Measurements from ENCODE around the gene KDM7A. TPM values are rescaled to one million over a fixed set of nuclear protein-coding genes. Genes with fewer than 3 reads are reported as not detected.

Gene KDM7A
- polyA plus RNA-seq, 1 experiment: 3.8 TPM

GRCh38 chr7:140056431-140057142 lies 120.2 kb downstream of the KDM7A start:
- Histone ChIP-seq H3K4me3 (ENCODE audit: low read depth, low read length) (no peak overlapping the region), H3K27ac (ENCODE audit: low read depth, low read length) (no peak overlapping the region), H3K27me3 (ENCODE audit: control insufficient read depth, insufficient read depth, low read length) (no peaks in the 10 kb centered on the region), H3K9me3 (ENCODE audit: control insufficient read depth, insufficient read depth, low read length) (no peaks in the 10 kb centered on the region)
- CTCF ChIA-PET: no interaction called here
- no peak for TF ChIP-seq CTCF (IDR thresholded peaks at IDR 0.05; ENCODE audit: low read depth, low read length)
- no peak for DNase-seq (ENCODE audit: low read depth, low spot score)
- POLR2A ChIA-PET: no interaction called here

- POLR2A ChIA-PET: no interaction called here
- CTCF ChIA-PET: no interaction called here
These were observed 121.0 kb downstream of the KDM7A start for GRCh38 chr7:140055833-140056232.

GRCh38 chr7:140054751-140055150 lies 122.0 kb downstream of the KDM7A start:
- Histone ChIP-seq H3K27me3 (ENCODE audit: control insufficient read depth, insufficient read depth, low read length) (no peaks in the 10 kb centered on the region), H3K27ac (ENCODE audit: low read depth, low read length) (no peak overlapping the region), H3K9me3 (ENCODE audit: control insufficient read depth, insufficient read depth, low read length) (no peaks in the 10 kb centered on the region), H3K4me3 (ENCODE audit: low read depth, low read length) (no peak overlapping the region)
- no peak for TF ChIP-seq CTCF (IDR thresholded peaks at IDR 0.05; ENCODE audit: low read depth, low read length)
- no peak for DNase-seq (ENCODE audit: low read depth, low spot score)
- ChIA-PET CTCF (no interaction called here), POLR2A (no interaction called here)

More at GRCh38 chr7:140055833-140056232, 121.0 kb downstream of the KDM7A start:
- no peaks in the 10 kb centered on the region for H3K27me3 ChIP-seq (ENCODE audit: control insufficient read depth, insufficient read depth, low read length)
- no peak overlapping the region for H3K27ac ChIP-seq (ENCODE audit: low read depth, low read length)
- H3K4me3 ChIP-seq (ENCODE audit: low read depth, low read length): no peak overlapping the region
- TF ChIP-seq CTCF (IDR thresholded peaks at IDR 0.05; ENCODE audit: low read depth, low read length): no peak
- DNase-seq (ENCODE audit: low read depth, low spot score): no peak
- H3K9me3 ChIP-seq (ENCODE audit: control insufficient read depth, insufficient read depth, low read length): no peaks in the 10 kb centered on the region

GRCh38 chr7:140053812-140054539 lies 122.8 kb downstream of the KDM7A start:
- no peak for TF ChIP-seq CTCF (IDR thresholded peaks at IDR 0.05; ENCODE audit: low read depth, low read length)
- H3K27ac ChIP-seq (ENCODE audit: low read depth, low read length): no peak overlapping the region
- no peak overlapping the region for H3K4me3 ChIP-seq (ENCODE audit: low read depth, low read length)
- no peak for DNase-seq (ENCODE audit: low read depth, low spot score)
- POLR2A ChIA-PET: no interaction called here
- H3K27me3 ChIP-seq (ENCODE audit: control insufficient read depth, insufficient read depth, low read length): no peaks in the 10 kb centered on the region
- H3K9me3 ChIP-seq (ENCODE audit: control insufficient read depth, insufficient read depth, low read length): no peaks in the 10 kb centered on the region
- CTCF ChIA-PET: no interaction called here

GRCh38 chr7:140051820-140052219 lies 125.0 kb downstream of the KDM7A start:
- TF ChIP-seq CTCF (IDR thresholded peaks at IDR 0.05; ENCODE audit: low read depth, low read length): no peak
- Histone ChIP-seq H3K9me3 (ENCODE audit: control insufficient read depth, insufficient read depth, low read length) (no peaks in the 10 kb centered on the region), H3K27ac (ENCODE audit: low read depth, low read length) (no peak overlapping the region), H3K4me3 (ENCODE audit: low read depth, low read length) (no peak overlapping the region), H3K27me3 (ENCODE audit: control insufficient read depth, insufficient read depth, low read length) (no peaks in the 10 kb centered on the region)
- DNase-seq (ENCODE audit: low read depth, low spot score): no peak
- ChIA-PET CTCF (no interaction called here), POLR2A (interaction anchor here (0.7 kb wide), 1 partner anchor 11 kb away, joined by 5 read pairs; no protein-coding TSS in a partner anchor)
